T-helper 1 cell treated with Interleukin-12 subunit alpha and Interleukin-12 subunit beta and Interleukin-4 antibody, amounts not matched to agents 30 μg/mL and 1 μg/mL, for 36 hours (primary cell): ENCODE data around the gene PIK3CD.
"Not testable (repeated sequence)": the region's sequence is repeated elsewhere in the genome, so short reads cannot be mapped to it uniquely, and the experiment has no call there.

ENCODE experiments used
- H3K27ac Mint-ChIP-seq: one replicate; pipeline ENCODE4 v1.8.0; 2021; ENCODE audit warnings: mild to moderate bottlenecking, mixed read lengths
- H3K27me3 Mint-ChIP-seq: one replicate; pipeline ENCODE4 v1.8.0; 2021; ENCODE audit warnings: low read depth, mixed read lengths
- H3K36me3 Mint-ChIP-seq: one replicate; pipeline ENCODE4 v1.8.0; 2021; ENCODE audit warnings: low read depth, mixed read lengths
- H3K4me1 Mint-ChIP-seq: one replicate; pipeline ENCODE4 v1.8.0; 2021; ENCODE audit warnings: low read depth, mixed read lengths
- H3K4me3 Mint-ChIP-seq: one replicate; pipeline ENCODE4 v1.8.0; 2021; ENCODE audit warnings: mild to moderate bottlenecking, moderate library complexity, mixed read lengths
- H3K9me3 Mint-ChIP-seq: one replicate; pipeline ENCODE4 v1.8.0; 2021; ENCODE audit warnings: mixed read lengths

Gene PIK3CD

GRCh38 chr1:9654834-9655723, 3.5 kb downstream of the PIK3CD start:
- peaks cover 44% of the 10 kb centered on the region for H3K36me3 Mint-ChIP-seq
- no peaks in the 10 kb centered on the region for H3K27me3 Mint-ChIP-seq
- peak overlapping the region; percentile 96 for H3K27ac Mint-ChIP-seq
- H3K4me1 Mint-ChIP-seq: peaks cover 57% of the 10 kb centered on the region
- no peaks in the 10 kb centered on the region for H3K9me3 Mint-ChIP-seq
- H3K4me3 Mint-ChIP-seq: peak overlapping the region; percentile 99

DNA sequence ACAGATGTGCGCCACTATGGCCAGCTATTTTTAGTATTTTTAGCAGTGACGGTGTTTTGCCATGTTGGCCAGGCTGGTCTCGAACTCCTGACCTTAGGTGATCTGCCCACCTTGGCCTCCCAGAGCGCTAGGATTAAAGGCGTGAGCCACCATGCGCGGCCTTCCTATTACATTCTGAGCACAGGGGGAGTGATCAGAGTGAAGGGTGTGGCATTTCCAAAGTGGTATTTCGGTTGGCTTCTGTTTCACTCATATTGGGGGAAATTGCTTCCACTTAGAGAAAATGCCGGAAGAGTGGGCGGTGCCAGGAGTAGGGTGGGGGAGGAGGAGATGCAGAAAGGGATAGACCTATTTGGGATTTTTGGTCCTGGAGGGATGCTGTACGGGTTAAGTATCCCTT, 4.3 kb downstream of the PIK3CD start:
- Mint-ChIP-seq H3K9me3 (no peaks in the 10 kb centered on the region), H3K27me3 (no peaks in the 10 kb centered on the region), H3K4me3 (peak overlapping the region; percentile 99), H3K27ac (peak overlapping the region; percentile 96), H3K4me1 (peaks cover 58% of the 10 kb centered on the region), H3K36me3 (peaks cover 52% of the 10 kb centered on the region)

DNA sequence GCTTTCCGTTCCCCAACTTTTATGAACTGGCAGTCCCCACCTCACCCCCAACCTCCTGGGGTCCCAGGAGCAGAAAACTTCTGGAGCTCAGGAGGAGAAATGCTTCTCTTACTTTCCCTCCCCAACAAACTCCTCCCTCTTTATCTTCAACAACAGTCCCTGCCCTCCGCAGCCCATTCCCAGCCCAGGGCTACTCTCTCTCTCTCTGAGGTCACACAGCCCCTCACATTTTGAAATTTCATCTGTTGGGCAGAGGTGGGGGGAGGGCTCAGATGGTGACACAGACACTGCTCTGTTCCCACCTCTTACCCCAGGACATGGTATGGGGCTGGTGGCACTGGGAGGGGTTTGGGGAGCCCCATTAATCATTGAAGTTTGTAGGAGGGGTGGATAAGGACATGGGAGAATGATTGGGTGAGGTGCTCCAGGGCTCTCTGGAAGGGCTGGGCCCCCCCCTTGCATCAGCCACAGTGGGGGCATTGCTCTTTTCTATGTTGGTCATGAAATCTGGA, 6.0 kb downstream of the PIK3CD start:
- Mint-ChIP-seq H3K9me3 (no peaks in the 10 kb centered on the region), H3K27me3 (no peaks in the 10 kb centered on the region), H3K27ac (peak overlapping the region; percentile 89), H3K4me1 (peaks cover 56% of the 10 kb centered on the region), H3K36me3 (peaks cover 52% of the 10 kb centered on the region), H3K4me3 (peak overlapping the region; percentile 84)

- H3K4me3 Mint-ChIP-seq: peak overlapping the region; percentile 84
- peaks cover 53% of the 10 kb centered on the region for H3K36me3 Mint-ChIP-seq
- H3K9me3 Mint-ChIP-seq: no peaks in the 10 kb centered on the region
- peaks cover 58% of the 10 kb centered on the region for H3K4me1 Mint-ChIP-seq
- peak overlapping the region; percentile 89 for H3K27ac Mint-ChIP-seq
- H3K27me3 Mint-ChIP-seq: no peaks in the 10 kb centered on the region
Measured at GRCh38 chr1:9658199-9658598, 6.7 kb downstream of the PIK3CD start.

- no peak overlapping the region for H3K4me3 Mint-ChIP-seq
- no peaks in the 10 kb centered on the region for H3K27me3 Mint-ChIP-seq
- no peaks in the 10 kb centered on the region for H3K9me3 Mint-ChIP-seq
- peak overlapping the region; percentile 31 for H3K27ac Mint-ChIP-seq
- peaks cover 55% of the 10 kb centered on the region for H3K4me1 Mint-ChIP-seq
- peaks cover 51% of the 10 kb centered on the region for H3K36me3 Mint-ChIP-seq
Measured at GRCh38 chr1:9659328-9659727, 7.8 kb downstream of the PIK3CD start.

GRCh38 chr1:9663257-9663656, 11.7 kb downstream of the PIK3CD start:
- no peak overlapping the region for H3K27ac Mint-ChIP-seq
- H3K36me3 Mint-ChIP-seq: peaks cover 46% of the 10 kb centered on the region
- H3K9me3 Mint-ChIP-seq: no peaks in the 10 kb centered on the region
- H3K27me3 Mint-ChIP-seq: no peaks in the 10 kb centered on the region
- H3K4me3 Mint-ChIP-seq: no peak overlapping the region
- peaks cover 35% of the 10 kb centered on the region for H3K4me1 Mint-ChIP-seq

GRCh38 chr1:9665193-9665592, 13.7 kb downstream of the PIK3CD start:
- H3K36me3 Mint-ChIP-seq: peaks cover 48% of the 10 kb centered on the region
- H3K9me3 Mint-ChIP-seq: no peaks in the 10 kb centered on the region
- H3K27ac Mint-ChIP-seq: no peak overlapping the region
- H3K4me3 Mint-ChIP-seq: no peak overlapping the region
- H3K4me1 Mint-ChIP-seq: peaks cover 35% of the 10 kb centered on the region
- no peaks in the 10 kb centered on the region for H3K27me3 Mint-ChIP-seq

- peaks cover 36% of the 10 kb centered on the region for H3K4me1 Mint-ChIP-seq
- no peak overlapping the region for H3K4me3 Mint-ChIP-seq
- H3K36me3 Mint-ChIP-seq: peaks cover 50% of the 10 kb centered on the region
- no peak overlapping the region for H3K27ac Mint-ChIP-seq
- no peaks in the 10 kb centered on the region for H3K9me3 Mint-ChIP-seq
- H3K27me3 Mint-ChIP-seq: no peaks in the 10 kb centered on the region
Measured at GRCh38 chr1:9668080-9668479, 16.5 kb downstream of the PIK3CD start.

- peaks cover 44% of the 10 kb centered on the region for H3K36me3 Mint-ChIP-seq
Measured at GRCh38 chr1:9670085-9670484, 18.6 kb downstream of the PIK3CD start.

DNA sequence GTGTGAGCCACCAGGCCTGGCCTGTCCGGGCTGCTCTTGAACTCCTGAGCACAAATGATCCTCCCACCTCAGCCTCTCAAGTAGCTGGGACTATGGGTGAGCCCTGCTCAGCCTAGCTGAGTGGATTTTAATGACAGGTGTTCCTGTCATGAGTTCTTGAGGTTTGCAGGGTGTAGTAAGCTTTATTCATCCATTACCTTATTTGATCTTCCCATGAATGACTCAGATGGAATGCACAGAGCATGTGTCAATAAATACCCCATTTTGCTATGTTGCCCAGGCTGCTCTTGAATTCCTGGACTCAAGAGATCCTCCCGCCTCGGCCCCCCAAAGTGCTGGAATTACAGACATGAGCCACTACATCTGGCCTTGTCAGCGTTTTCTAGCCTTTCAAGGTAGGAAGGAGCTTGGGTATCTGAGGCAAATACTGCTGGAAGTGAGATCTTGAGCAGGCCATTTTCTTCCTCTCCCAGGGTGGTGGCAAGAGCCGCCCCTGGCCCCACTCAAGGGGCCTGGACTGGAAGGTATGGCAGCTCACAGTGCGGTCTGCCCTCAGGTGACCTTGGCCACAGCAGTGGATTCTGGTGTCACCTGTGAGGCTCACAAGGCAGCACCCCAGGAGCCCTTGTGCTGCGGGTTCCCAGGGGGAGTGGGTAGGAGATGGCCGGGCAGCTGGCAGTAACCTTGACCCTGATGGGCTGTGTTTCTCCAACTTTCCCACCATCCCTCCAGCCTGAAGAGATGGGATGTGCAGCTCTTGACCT, 20.0 kb downstream of the PIK3CD start:
- no peaks in the 10 kb centered on the region for H3K27me3 Mint-ChIP-seq
- H3K27ac Mint-ChIP-seq: peak overlapping the region; percentile 41
- peaks cover 45% of the 10 kb centered on the region for H3K36me3 Mint-ChIP-seq
- H3K4me3 Mint-ChIP-seq: no peak overlapping the region
- H3K9me3 Mint-ChIP-seq: no peaks in the 10 kb centered on the region
- peaks cover 29% of the 10 kb centered on the region for H3K4me1 Mint-ChIP-seq

More at GRCh38 chr1:9670085-9670484, 18.6 kb downstream of the PIK3CD start:
- H3K4me3 Mint-ChIP-seq: no peak overlapping the region
- peaks cover 34% of the 10 kb centered on the region for H3K4me1 Mint-ChIP-seq
- no peaks in the 10 kb centered on the region for H3K9me3 Mint-ChIP-seq
- H3K27me3 Mint-ChIP-seq: no peaks in the 10 kb centered on the region
- H3K27ac Mint-ChIP-seq: no peak overlapping the region

DNA sequence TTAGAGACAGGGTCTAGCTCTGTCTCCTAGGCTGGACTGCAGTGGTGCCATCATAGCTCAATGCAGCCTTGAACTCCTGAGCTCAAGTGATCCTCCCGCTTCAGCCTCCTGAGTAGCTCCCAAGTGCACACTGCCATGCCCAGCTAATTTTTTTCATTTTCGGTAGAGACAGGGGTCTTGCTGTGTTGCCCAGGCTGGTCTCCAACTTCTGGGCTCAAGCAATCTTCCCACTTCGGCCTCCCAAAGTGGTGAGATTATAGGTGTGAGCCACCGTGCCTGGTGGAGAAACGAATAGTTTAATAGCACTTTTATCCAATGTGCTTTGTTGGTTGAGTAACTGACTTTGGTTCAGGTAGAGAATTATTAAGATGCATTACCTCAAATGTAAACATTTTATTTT, 20.9 kb downstream of the PIK3CD start:
- no peak overlapping the region for H3K4me3 Mint-ChIP-seq
- peaks cover 53% of the 10 kb centered on the region for H3K36me3 Mint-ChIP-seq
- H3K27me3 Mint-ChIP-seq: no peaks in the 10 kb centered on the region
- peaks cover 36% of the 10 kb centered on the region for H3K4me1 Mint-ChIP-seq
- H3K9me3 Mint-ChIP-seq: no peaks in the 10 kb centered on the region
- no peak overlapping the region for H3K27ac Mint-ChIP-seq

DNA sequence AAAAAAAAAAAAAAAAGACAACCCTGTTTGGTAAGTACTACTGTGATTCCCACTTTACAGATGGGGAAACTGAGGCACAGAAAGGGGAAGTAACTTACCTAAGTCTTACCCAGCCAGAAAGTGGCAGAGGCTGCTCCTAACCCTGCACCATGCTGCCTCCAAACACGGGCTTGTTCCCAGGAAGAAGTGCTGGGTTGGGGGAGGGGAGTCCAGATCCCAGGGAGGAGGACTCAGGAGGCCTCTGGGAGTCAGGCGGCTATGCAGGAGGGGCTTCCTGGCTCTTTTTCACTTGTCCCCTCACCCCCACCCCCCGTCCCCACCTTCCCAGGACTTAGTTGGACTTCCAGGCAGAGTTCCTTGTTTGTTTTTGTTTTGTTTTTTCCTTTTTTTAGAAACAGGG, 23.9 kb downstream of the PIK3CD start:
- H3K27ac Mint-ChIP-seq: no peak overlapping the region
- no peaks in the 10 kb centered on the region for H3K9me3 Mint-ChIP-seq
- peaks cover 32% of the 10 kb centered on the region for H3K4me1 Mint-ChIP-seq
- H3K36me3 Mint-ChIP-seq: peaks cover 48% of the 10 kb centered on the region
- H3K4me3 Mint-ChIP-seq: no peak overlapping the region
- H3K27me3 Mint-ChIP-seq: no peaks in the 10 kb centered on the region

DNA sequence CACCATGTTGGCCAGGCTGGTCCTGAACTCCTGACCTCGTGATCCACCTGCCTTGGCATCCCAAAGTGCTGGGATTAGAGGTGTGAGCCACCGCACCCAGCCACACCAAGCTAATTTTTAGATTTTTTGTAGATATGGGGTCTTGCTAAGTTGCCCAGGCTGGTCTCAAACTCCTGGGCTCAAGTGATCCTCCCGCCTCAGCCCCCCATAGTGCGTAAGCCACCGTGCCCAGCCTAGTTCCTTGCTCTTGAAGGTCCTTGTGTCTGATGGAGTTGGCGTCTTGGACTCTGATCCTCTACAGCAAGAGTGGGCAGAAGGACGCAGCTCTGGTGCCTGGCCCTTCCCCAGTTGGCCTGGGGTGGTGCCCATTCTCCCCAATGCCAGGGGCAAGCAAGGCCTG, 24.6 kb downstream of the PIK3CD start:
- not testable (repeated sequence) for H3K27me3 Mint-ChIP-seq, H3K4me3 Mint-ChIP-seq, H3K9me3 Mint-ChIP-seq, H3K27ac Mint-ChIP-seq
- peaks cover 33% of the 10 kb centered on the region for H3K4me1 Mint-ChIP-seq
- H3K36me3 Mint-ChIP-seq: peaks cover 50% of the 10 kb centered on the region

- no peak overlapping the region for H3K4me3 Mint-ChIP-seq
- no peaks in the 10 kb centered on the region for H3K9me3 Mint-ChIP-seq
- H3K36me3 Mint-ChIP-seq: peaks cover 45% of the 10 kb centered on the region
Measured at GRCh38 chr1:9676815-9677393, 25.4 kb downstream of the PIK3CD start.

More at GRCh38 chr1:9676815-9677393, 25.4 kb downstream of the PIK3CD start:
- peaks cover 30% of the 10 kb centered on the region for H3K4me1 Mint-ChIP-seq
- H3K27me3 Mint-ChIP-seq: no peaks in the 10 kb centered on the region
- H3K27ac Mint-ChIP-seq: peak overlapping the region; percentile 53
